Vagina (tissue), 2 donors: Measurements from ENCODE around the gene RIT2.

Source experiments
- POLR2A ChIP-seq, 2 donors: fragments of 450-650 bp; IDR thresholded peaks; one replicate each; pipeline ENCODE4 v1.6.1; 2017; ENCODE audit warnings: antibody characterized with exemption in 2 of 2, mild to moderate bottlenecking in 2 of 2, moderate library complexity in 2 of 2
- POLR2AphosphoS5 ChIP-seq, 2 donors: sonication (generic); formaldehyde crosslinking; IDR thresholded peaks; one replicate each; pipeline ENCODE4 v1.9.0; 2017; ENCODE audit warnings: antibody characterized with exemption in 2 of 2, mild to moderate bottlenecking in 2 of 2, low read depth in 1 of 2; ENCODE audit not compliant: insufficient read depth in 1 of 2
- TF ChIP-seq, protein P1 (sequence below), 3 experiments: fragments of 450-650 bp in 2 of 3; fragments of 200-600 bp in 1 of 3; sonication (generic) in 1 of 3; IDR thresholded peaks; one replicate each; pipeline ENCODE4 v1.5.1; 2017 to 2019; ENCODE audit warnings: antibody characterized with exemption in 3 of 3, mild to moderate bottlenecking in 2 of 3, moderate library complexity in 2 of 3

DNA sequence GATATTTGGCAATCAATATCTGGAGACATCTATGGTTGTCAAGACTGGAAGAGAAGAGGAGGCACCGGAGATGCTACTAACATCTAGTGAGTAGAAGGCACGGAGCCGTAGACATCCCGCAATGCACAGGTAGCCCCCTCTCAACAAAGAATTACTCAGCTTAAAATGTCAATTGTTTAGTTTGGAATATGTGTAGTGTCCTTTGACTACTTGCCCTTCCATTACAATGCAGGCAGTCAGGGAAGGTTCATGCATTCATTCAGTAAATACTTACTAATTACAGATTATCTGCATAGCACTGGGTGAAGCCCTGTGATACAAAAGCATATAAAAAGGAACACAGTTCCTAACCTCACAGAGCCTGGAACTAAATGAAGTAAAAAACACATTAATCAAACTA is 294.0 kb downstream of the RIT2 start:
- TF ChIP-seq, protein P1, sequence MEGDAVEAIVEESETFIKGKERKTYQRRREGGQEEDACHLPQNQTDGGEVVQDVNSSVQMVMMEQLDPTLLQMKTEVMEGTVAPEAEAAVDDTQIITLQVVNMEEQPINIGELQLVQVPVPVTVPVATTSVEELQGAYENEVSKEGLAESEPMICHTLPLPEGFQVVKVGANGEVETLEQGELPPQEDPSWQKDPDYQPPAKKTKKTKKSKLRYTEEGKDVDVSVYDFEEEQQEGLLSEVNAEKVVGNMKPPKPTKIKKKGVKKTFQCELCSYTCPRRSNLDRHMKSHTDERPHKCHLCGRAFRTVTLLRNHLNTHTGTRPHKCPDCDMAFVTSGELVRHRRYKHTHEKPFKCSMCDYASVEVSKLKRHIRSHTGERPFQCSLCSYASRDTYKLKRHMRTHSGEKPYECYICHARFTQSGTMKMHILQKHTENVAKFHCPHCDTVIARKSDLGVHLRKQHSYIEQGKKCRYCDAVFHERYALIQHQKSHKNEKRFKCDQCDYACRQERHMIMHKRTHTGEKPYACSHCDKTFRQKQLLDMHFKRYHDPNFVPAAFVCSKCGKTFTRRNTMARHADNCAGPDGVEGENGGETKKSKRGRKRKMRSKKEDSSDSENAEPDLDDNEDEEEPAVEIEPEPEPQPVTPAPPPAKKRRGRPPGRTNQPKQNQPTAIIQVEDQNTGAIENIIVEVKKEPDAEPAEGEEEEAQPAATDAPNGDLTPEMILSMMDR (IDR thresholded peaks at IDR 0.05) = no peak
- TF ChIP-seq POLR2AphosphoS5 (IDR thresholded peaks at IDR 0.05; ENCODE audit: insufficient read depth in 1 of 2, low read depth in 1 of 2) = no peak
- TF ChIP-seq POLR2A (IDR thresholded peaks at IDR 0.05) = no peak
